B cell (primary cell): ENCODE measurements around the gene CACNA1A. TPM values are rescaled to one million over a fixed set of nuclear protein-coding genes. Genes with fewer than 3 reads are reported as not detected.

ENCODE experiments used
- ATAC-seq: fragments of 200-7000 bp; cut with Tn5 transposase; one replicate; pipeline ENCODE4 v1.10.0; 2021; ENCODE audit warnings: low read depth, mild to moderate bottlenecking, moderate number of reproducible peaks, moderate library complexity
- CTCF ChIA-PET: fragments of 350-600 bp; sonication (Branson Sonifier 250); formaldehyde crosslinking; loops from one replicate; lab custom pipeline; 2021; ENCODE audit warnings: antibody characterized with exemption, inconsistent platforms; lab: Charles Lee
- POLR2A ChIA-PET: fragments of 350-600 bp; sonication (Branson Sonifier 250); formaldehyde crosslinking; loops from one replicate; lab custom pipeline; 2021; ENCODE audit warnings: antibody characterized with exemption; lab: Charles Lee
- DNase-seq: peaks from one replicate; pipeline ENCODE4 v3.0.0; 2013
- H2AFZ ChIP-seq: 2 replicates; pipeline ENCODE4 v1.6.1; 2012; ENCODE audit warnings: mild to moderate bottlenecking, low read depth, low read length; ENCODE audit not compliant: insufficient read depth, poor library complexity, severe bottlenecking
- H3K27ac ChIP-seq, 2 donors: 1 replicate in 1 of 2; 2 replicates in 1 of 2; pipeline ENCODE4 v1.5.1; 2012 to 2013; ENCODE audit warnings: low read length in 2 of 2, mild to moderate bottlenecking in 2 of 2, moderate library complexity in 1 of 2
- H3K27me3 ChIP-seq, 4 experiments: fragments of 200-600 bp in 1 of 4; sonication (generic) in 1 of 4; replicated peaks in 1 of 4; 1 replicate in 2 of 4; 2 replicates in 2 of 4; pipeline versions ENCODE4 v1.6.1 to v1.7.0; 2013 to 2016; ENCODE audit warnings: low read length in 3 of 4, mild to moderate bottlenecking in 2 of 4, mixed read lengths in 1 of 4, moderate library complexity in 1 of 4; ENCODE audit not compliant: insufficient read depth in 4 of 4, control insufficient read depth in 3 of 4; ENCODE audit errors: control extremely low read depth in 1 of 4
- H3K36me3 ChIP-seq, 2 experiments: replicated peaks in 1 of 2; 1 replicate in 1 of 2; 2 replicates in 1 of 2; pipeline versions ENCODE4 v1.6.1 to v1.7.1; 2013; ENCODE audit warnings: low read length in 1 of 2; ENCODE audit not compliant: insufficient read depth in 2 of 2, control insufficient read depth in 1 of 2; ENCODE audit errors: control extremely low read depth in 1 of 2, extremely low read depth in 1 of 2
- H3K4me1 ChIP-seq, 2 donors: fragments of 200-600 bp in 1 of 2; sonication (generic) in 1 of 2; 1 replicate in 1 of 2; 2 replicates in 1 of 2; pipeline versions ENCODE4 v1.5.1 to v1.6.1; 2013 to 2017; ENCODE audit warnings: low read length in 2 of 2; ENCODE audit not compliant: control insufficient read depth in 2 of 2, insufficient read depth in 2 of 2
- H3K4me2 ChIP-seq: replicated peaks from 2 replicates; pipeline ENCODE3; 2012; ENCODE audit warnings: mild to moderate bottlenecking, low read depth, low read length; ENCODE audit not compliant: poor library complexity, severe bottlenecking
- H3K4me3 ChIP-seq, 5 experiments: fragments of 200-600 bp in 1 of 5; sonication (generic) in 1 of 5; 1 replicate in 3 of 5; 2 replicates in 2 of 5; pipeline versions ENCODE4 v1.5.1 to v1.7.0; 2011 to 2016; ENCODE audit warnings: low read length in 4 of 5, mild to moderate bottlenecking in 4 of 5, low read depth in 2 of 5, control low read depth in 1 of 5, moderate library complexity in 1 of 5; ENCODE audit not compliant: insufficient read depth in 1 of 5; ENCODE audit errors: control extremely low read depth in 1 of 5, extremely low read depth in 1 of 5
- H3K79me2 ChIP-seq: fragments of 200-600 bp; sonication (generic); one replicate; pipeline ENCODE4 v1.6.0; 2016; ENCODE audit warnings: low read length; ENCODE audit not compliant: control insufficient read depth, insufficient read depth
- H3K9ac ChIP-seq: fragments of 200-600 bp; sonication (generic); 2 replicates; pipeline ENCODE4 v1.6.1; 2017; ENCODE audit warnings: mild to moderate bottlenecking, low read length, moderate library complexity
- H3K9me3 ChIP-seq, 3 donors: one replicate each; pipeline versions ENCODE4 v1.6.1 to v1.7.1; 2013; ENCODE audit warnings: low read length in 2 of 3; ENCODE audit not compliant: control insufficient read depth in 2 of 3, insufficient read depth in 1 of 3; ENCODE audit errors: control extremely low read depth in 1 of 3
- H4K20me1 ChIP-seq: 2 replicates; pipeline ENCODE4 v1.6.0; 2012; ENCODE audit warnings: mild to moderate bottlenecking, low read length; ENCODE audit not compliant: insufficient read depth, control insufficient read depth, poor library complexity, severe bottlenecking
- H3K27ac Mint-ChIP-seq: one replicate; pipeline ENCODE4 v1.8.0; 2021; ENCODE audit warnings: mixed read lengths
- H3K27me3 Mint-ChIP-seq: one replicate; pipeline ENCODE4 v1.8.0; 2021; ENCODE audit warnings: mixed read lengths
- H3K4me1 Mint-ChIP-seq: one replicate; pipeline ENCODE4 v1.8.0; 2021; ENCODE audit warnings: mixed read lengths
- H3K4me3 Mint-ChIP-seq: one replicate; pipeline ENCODE4 v1.8.0; 2021; ENCODE audit warnings: mixed read lengths
- H3K9me3 Mint-ChIP-seq: one replicate; pipeline ENCODE4 v1.8.0; 2022; ENCODE audit warnings: mixed read lengths; ENCODE audit not compliant: insufficient read depth
- CTCF ChIP-seq: fragments of 200-600 bp; IDR thresholded peaks from one replicate; pipeline ENCODE4 v1.8.0; 2022; ENCODE audit warnings: antibody characterized with exemption, mild to moderate bottlenecking
- EZH2 ChIP-seq: IDR thresholded peaks from 2 replicates; pipeline ENCODE4 v1.6.1; 2012; ENCODE audit warnings: borderline replicate concordance, low read depth, mild to moderate bottlenecking, moderate library complexity, low read length; ENCODE audit not compliant: insufficient read depth, poor library complexity, severe bottlenecking
- WGBS: methylation state at CpG from one replicate; pipeline ENCODE4 v1.1.5; 2013; ENCODE audit warnings: missing lambda C conversion rate; ENCODE audit not compliant: insufficient coverage; 5-methylcytosine and 5-hydroxymethylcytosine counted together
- intact Hi-C: fragments of 100-400 bp; cut with micrococcal nuclease; formaldehyde crosslinking; loops from one replicate; pipeline ENCODE4 v1.10.0; 2022
- polyA plus RNA-seq: library from polyadenylated mRNA; depleted of rRNA; stranded (reverse); fragments of >200 nt; gene quantifications from 2 replicates; pipeline ENCODE4 v1.2.3, GENCODE V29; 2012
- total RNA-seq, 2 donors: library from RNA; stranded (reverse); fragments of 120-200 nt in 1 of 2; gene quantifications; 1 replicate in 1 of 2; 2 replicates in 1 of 2; pipeline versions ENCODE4 v1.2.3 to v1.2.4, GENCODE V29; 2013 to 2022

The CACNA1A gene
- total and polyA plus RNA-seq, 2 donors (not counting 1 experiment from before 2014, with no cell fraction given), result 1.2 to 1.3 TPM

- no peak for TF ChIP-seq CTCF
- no peak for TF ChIP-seq EZH2
- Histone ChIP-seq H2AFZ (no peak overlapping the region), H3K4me1 (peaks cover 87 to 100% of the 10 kb centered on the region in 2 donors), H3K4me3 (no peak overlapping the region), H3K9ac (no peak overlapping the region), H4K20me1 (no peaks in the 10 kb centered on the region), H3K36me3 (no peaks in the 10 kb centered on the region), H3K79me2 (peaks cover 16% of the 10 kb centered on the region), H3K4me2 (peak overlapping the region; percentile 94), H3K27me3 (no peaks in the 10 kb centered on the region), H3K27ac (peak overlapping the region; percentile 85 to 94), H3K9me3 (no peaks in the 10 kb centered on the region)
- ATAC-seq, result no peak
- CTCF ChIA-PET, result interaction anchor here (1.1 to 12.6 kb wide), 4 partner anchors 13 to 70 kb away, joined by 7 to 154 read pairs (median 12); no protein-coding TSS in a partner anchor
- H3K27ac Mint-ChIP-seq, result peak overlapping the region; percentile 97
- intact Hi-C loops, result no loop called here
- no peaks in the 10 kb centered on the region for H3K27me3 Mint-ChIP-seq
- no peaks in the 10 kb centered on the region for H3K9me3 Mint-ChIP-seq
- peaks cover 76% of the 10 kb centered on the region for H3K4me1 Mint-ChIP-seq
- 84% methylated on average over 10 of the region's 19 CpGs for WGBS
- DNase-seq, result no peak
- POLR2A ChIA-PET, result interaction anchor here (0.6 to 7.1 kb wide), 8 partner anchors 9 to 70 kb away, joined by 3 to 116 read pairs (median 6); no protein-coding TSS in a partner anchor
- peak overlapping the region; percentile 92 for H3K4me3 Mint-ChIP-seq
These were observed 340.9 kb downstream of the CACNA1A start for GRCh38 chr19:13165162-13165997.
